AG04449 (cell line): ENCODE data around the gene STK4.

ENCODE experiments used
- CTCF ChIA-PET: fragments of 350-600 bp; formaldehyde crosslinking; extraction: SDS; loops from one replicate; lab custom pipeline; 2021; ENCODE audit warnings: antibody characterized with exemption; lab: Yijun Ruan, JAX
- POLR2A ChIA-PET: fragments of 400-600, 350-600 bp; formaldehyde crosslinking; extraction: SDS; loops from one replicate; lab custom pipeline; 2020; ENCODE audit warnings: antibody characterized with exemption, inconsistent platforms; lab: Yijun Ruan, JAX
- DNase-seq: peaks from one replicate; pipeline ENCODE4 v3.0.0-alpha.2; 2010; ENCODE audit warnings: low read depth, low spot score
- H3K4me3 ChIP-seq: 2 replicates; pipeline ENCODE4 v1.5.1; 2011; ENCODE audit warnings: low read depth, mild to moderate bottlenecking, control low read depth, low read length
- CTCF ChIP-seq: IDR thresholded peaks from one replicate; pipeline ENCODE4 v1.5.1; 2011; ENCODE audit warnings: mild to moderate bottlenecking, moderate library complexity, low read length, control low read depth, inconsistent platforms; ENCODE audit not compliant: insufficient read depth; ENCODE audit errors: missing control alignments

Gene STK4

GRCh38 chr20:44965651-44966029 is 672 bp upstream of the STK4 start:
- ChIA-PET POLR2A (no interaction called here), CTCF (interaction anchor here (0.9 to 3.1 kb wide), 14 partner anchors 9 to 327 kb away, joined by 3 to 30 read pairs (median 4); no protein-coding TSS in a partner anchor)
- no peak for TF ChIP-seq CTCF
- no peak for DNase-seq
- peak overlapping the region; percentile 96 for H3K4me3 ChIP-seq

- DNase-seq = no peak
- H3K4me3 ChIP-seq = peak overlapping the region; percentile 96
- ChIA-PET CTCF (interaction anchor here (0.9 to 3.1 kb wide), 4 partner anchors 8 to 325 kb away, joined by 3 to 30 read pairs (median 4); no protein-coding TSS in a partner anchor), POLR2A (no interaction called here)
- no peak for TF ChIP-seq CTCF
These were observed 995 bp downstream of the STK4 start for GRCh38 chr20:44967207-44967807.

GRCh38 chr20:44969300-44969894 is 3.1 kb downstream of the STK4 start:
- CTCF ChIA-PET = interaction anchor here (0.9 to 1.9 kb wide), 4 partner anchors 11 to 394 kb away, joined by 3 to 5 read pairs (median 4); partner anchors contain the start of gene SYS1
- no peak for TF ChIP-seq CTCF
- POLR2A ChIA-PET = no interaction called here
- no peak overlapping the region for H3K4me3 ChIP-seq
- DNase-seq = no peak

- ChIA-PET CTCF (interaction anchor here (1.0 to 1.9 kb wide), 6 partner anchors 13 to 393 kb away, joined by 3 to 4 read pairs (median 3); partner anchors contain the start of gene SYS1), POLR2A (interaction anchor here (0.6 kb wide), 1 partner anchor 41 kb away, joined by 3 read pairs; no protein-coding TSS in a partner anchor)
- no peak for TF ChIP-seq CTCF
- no peak overlapping the region for H3K4me3 ChIP-seq
- DNase-seq = no peak
These were observed 4.0 kb downstream of the STK4 start for GRCh38 chr20:44970243-44970757.

- no peak for TF ChIP-seq CTCF
- DNase-seq = no peak
- POLR2A ChIA-PET = interaction anchor here (0.5 kb wide), 1 partner anchor 38 kb away, joined by 3 read pairs; no protein-coding TSS in a partner anchor
- no peak overlapping the region for H3K4me3 ChIP-seq
- CTCF ChIA-PET = interaction anchor here (1.4 to 1.5 kb wide), 2 partner anchors 38 to 318 kb away, joined by 3 to 6 read pairs; no protein-coding TSS in a partner anchor
These were observed 6.7 kb downstream of the STK4 start for GRCh38 chr20:44973053-44973452.

- CTCF ChIA-PET = interaction anchor here (1.4 to 2.9 kb wide), 4 partner anchors 9 to 34 kb away, joined by 3 to 14 read pairs (median 6); no protein-coding TSS in a partner anchor
- POLR2A ChIA-PET = no interaction called here
- DNase-seq = no peak
These were observed 10.4 kb downstream of the STK4 start for GRCh38 chr20:44976698-44977097.

More at GRCh38 chr20:44976698-44977097, 10.4 kb downstream of the STK4 start:
- no peak overlapping the region for H3K4me3 ChIP-seq
- TF ChIP-seq CTCF = no peak
